SKM-1 treated with dmso at 0.1 percent for 144 hours (cell line): Measurements from ENCODE around the gene UEVLD.
A peak's percentile ranks its signal among the peaks of the same experiment; 100 is the strongest.

Experiments used
- DNase-seq: peaks from one replicate; lab custom pipeline; 2025; ENCODE audit not compliant: unreplicated experiment; lab: John Stamatoyannopoulos, UW

The UEVLD gene

GRCh38 chr11:18502352-18502751 is 86.2 kb downstream of the UEVLD start:
- DNase-seq, result no peak

- no peak for DNase-seq
Observed at GRCh38 chr11:18501629-18502028, 86.9 kb downstream of the UEVLD start.

- no peak for DNase-seq
Observed at GRCh38 chr11:18498039-18498438, 90.5 kb downstream of the UEVLD start.

GRCh38 chr11:18495703-18496102 is 92.8 kb downstream of the UEVLD start:
- no peak for DNase-seq

- DNase-seq, result peak; percentile 21
Observed at GRCh38 chr11:18495271-18495670, 93.3 kb downstream of the UEVLD start.

- DNase-seq, result no peak
Observed at GRCh38 chr11:18493310-18493709, 95.2 kb downstream of the UEVLD start.

GRCh38 chr11:18492888-18493287 is 95.6 kb downstream of the UEVLD start:
- DNase-seq, result no peak

- no peak for DNase-seq
Observed at GRCh38 chr11:18491924-18492323, 96.6 kb downstream of the UEVLD start.

GRCh38 chr11:18490736-18491485 is 97.6 kb downstream of the UEVLD start:
- no peak for DNase-seq

GRCh38 chr11:18490319-18490718 is 98.2 kb downstream of the UEVLD start:
- DNase-seq, result no peak

- no peak for DNase-seq
Observed at GRCh38 chr11:18485913-18486528, 102.5 kb downstream of the UEVLD start.
